Osteoblast (primary cell): ENCODE data around the gene DLG2. TPM values are rescaled to one million over a fixed set of nuclear protein-coding genes. Genes with fewer than 3 reads are reported as not detected.
A peak's percentile ranks its signal among the peaks of the same experiment; 100 is the strongest.

Source experiments
- DNase-seq: peaks from one replicate; pipeline ENCODE4 v3.0.0; 2011; ENCODE audit warnings: low spot score, mixed read lengths; ENCODE audit not compliant: insufficient read length; ENCODE audit errors: missing footprints
- H2AFZ ChIP-seq: 2 replicates; pipeline ENCODE4 v1.6.0; 2011; ENCODE audit warnings: mild to moderate bottlenecking, low read length
- H3K27ac ChIP-seq: 2 replicates; pipeline ENCODE4 v1.5.1; 2011; ENCODE audit warnings: mild to moderate bottlenecking, low read depth, low read length, moderate library complexity
- H3K27me3 ChIP-seq: 2 replicates; pipeline ENCODE4 v1.6.0; 2012; ENCODE audit warnings: mild to moderate bottlenecking, control low read depth, inconsistent platforms, low read length, moderate library complexity; ENCODE audit not compliant: insufficient read depth
- H3K36me3 ChIP-seq: 2 replicates; pipeline ENCODE4 v1.5.1; 2011; ENCODE audit warnings: mild to moderate bottlenecking, low read length, control low read depth, moderate library complexity; ENCODE audit not compliant: insufficient read depth
- H3K4me1 ChIP-seq: 2 replicates; pipeline ENCODE4 v1.5.1; 2011; ENCODE audit warnings: mild to moderate bottlenecking, low read length, control low read depth, moderate library complexity; ENCODE audit not compliant: insufficient read depth
- H3K4me2 ChIP-seq: 2 replicates; pipeline ENCODE4 v1.6.0; 2011; ENCODE audit warnings: mild to moderate bottlenecking, low read length; ENCODE audit not compliant: insufficient read depth
- H3K4me3 ChIP-seq: fragments of 200-600 bp; sonication (generic); 3 replicates; pipeline ENCODE4 v1.5.1; 2012; ENCODE audit warnings: mild to moderate bottlenecking, low read length, inconsistent platforms; ENCODE audit not compliant: insufficient read depth
- H3K79me2 ChIP-seq: 2 replicates; pipeline ENCODE4 v1.6.0; 2012; ENCODE audit warnings: mild to moderate bottlenecking, low read length, control low read depth, inconsistent platforms; ENCODE audit not compliant: insufficient read depth
- H3K9me3 ChIP-seq: 2 replicates; pipeline ENCODE4 v1.5.1; 2011; ENCODE audit warnings: low read depth, low read length, control low read depth
- H4K20me1 ChIP-seq: 2 replicates; pipeline ENCODE4 v1.6.0; 2012; ENCODE audit warnings: mild to moderate bottlenecking, low read length, control low read depth; ENCODE audit not compliant: insufficient read depth
- CTCF ChIP-seq: IDR thresholded peaks from 2 replicates; pipeline ENCODE4 v1.5.1; 2011; ENCODE audit warnings: mild to moderate bottlenecking, low read depth, low read length, moderate library complexity; ENCODE audit errors: extremely low read depth
- total RNA-seq: library from RNA; depleted of rRNA; stranded (reverse); fragments of >200 nt; gene quantifications from 2 replicates; pipeline ENCODE4 v1.2.3, GENCODE V29; 2012

The DLG2 gene
- total RNA-seq, 1 donor = 3.3 TPM

- Histone ChIP-seq H4K20me1 (no peaks in the 10 kb centered on the region), H3K4me1 (no peaks in the 10 kb centered on the region), H3K36me3 (no peaks in the 10 kb centered on the region), H3K27me3 (no peaks in the 10 kb centered on the region), H3K79me2 (no peaks in the 10 kb centered on the region), H3K4me3 (no peak overlapping the region), H3K9me3 (no peaks in the 10 kb centered on the region), H3K27ac (no peak overlapping the region), H3K4me2 (no peak overlapping the region), H2AFZ (no peak overlapping the region)
- DNase-seq = no peak
- TF ChIP-seq CTCF = peak; percentile 55
Observed at GRCh38 chr11:85595285-85595884, 31.8 kb downstream of the DLG2 start.

GRCh38 chr11:85590848-85591483, 36.2 kb downstream of the DLG2 start:
- Histone ChIP-seq H3K4me2 (no peak overlapping the region), H3K9me3 (no peaks in the 10 kb centered on the region), H2AFZ (no peak overlapping the region), H3K4me3 (no peak overlapping the region), H3K27ac (no peak overlapping the region), H3K27me3 (no peaks in the 10 kb centered on the region), H3K36me3 (no peaks in the 10 kb centered on the region), H3K79me2 (no peaks in the 10 kb centered on the region), H3K4me1 (no peaks in the 10 kb centered on the region), H4K20me1 (no peaks in the 10 kb centered on the region)
- peak; percentile 41 for TF ChIP-seq CTCF
- peak; percentile 61 for DNase-seq

GRCh38 chr11:85589373-85589772, 37.8 kb downstream of the DLG2 start:
- H3K9me3 ChIP-seq = no peaks in the 10 kb centered on the region
- H2AFZ ChIP-seq = no peak overlapping the region
- H3K4me1 ChIP-seq = no peaks in the 10 kb centered on the region
- H3K36me3 ChIP-seq = no peaks in the 10 kb centered on the region
- H3K4me3 ChIP-seq = no peak overlapping the region
- no peaks in the 10 kb centered on the region for H3K79me2 ChIP-seq
- H3K27me3 ChIP-seq = no peaks in the 10 kb centered on the region
- no peak for TF ChIP-seq CTCF
- H3K4me2 ChIP-seq = no peak overlapping the region
- no peak for DNase-seq
- no peaks in the 10 kb centered on the region for H4K20me1 ChIP-seq
- H3K27ac ChIP-seq = no peak overlapping the region

- Histone ChIP-seq H3K9me3 (no peaks in the 10 kb centered on the region), H3K27me3 (no peaks in the 10 kb centered on the region), H3K79me2 (no peaks in the 10 kb centered on the region), H3K27ac (no peak overlapping the region), H3K4me1 (no peaks in the 10 kb centered on the region), H2AFZ (no peak overlapping the region), H4K20me1 (no peaks in the 10 kb centered on the region), H3K36me3 (no peaks in the 10 kb centered on the region), H3K4me3 (no peak overlapping the region), H3K4me2 (no peak overlapping the region)
- no peak for TF ChIP-seq CTCF
- no peak for DNase-seq
Observed at GRCh38 chr11:85582111-85582510, 45.0 kb downstream of the DLG2 start.
